ENCODE results near the gene ARL6IP6. TPM values are rescaled to one million over a fixed set of nuclear protein-coding genes. Genes with fewer than 3 reads are reported as not detected.

The ARL6IP6 gene
- polyA plus RNA-seq, 1 of the 3 experiments (the other 2 are of a cell fraction): 25.8 TPM

DNA sequence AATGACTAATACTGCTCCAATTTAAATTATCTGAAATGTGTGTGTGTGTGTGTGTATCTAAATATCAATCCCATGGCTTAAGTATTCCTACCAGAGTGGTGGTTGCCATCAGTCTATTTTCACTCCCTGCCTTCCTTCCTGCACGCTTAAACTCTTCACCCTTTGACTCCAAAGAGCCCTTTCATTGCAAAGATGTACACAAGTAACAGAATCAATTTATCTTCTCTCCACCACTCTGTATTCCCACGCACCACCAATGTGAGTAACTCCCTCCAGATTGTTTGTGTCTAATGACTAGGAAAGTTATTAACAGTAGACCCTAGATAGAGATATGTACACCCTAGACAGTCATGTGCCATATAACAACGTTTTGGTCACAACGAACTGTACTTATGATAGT lies 42.8 kb downstream of the ARL6IP6 start:
- Histone ChIP-seq H3K4me2 (no peak overlapping the region), H3K9ac (no peak overlapping the region), H3K9me2 (no peaks in the 10 kb centered on the region), H3K27ac (ENCODE audit: low read depth in 2 of 2, low read length in 1 of 2) (no peak overlapping the region), H3K9me3 (no peaks in the 10 kb centered on the region), H3K79me2 (ENCODE audit: insufficient read depth) (no peaks in the 10 kb centered on the region), H3K27me3 (ENCODE audit: insufficient read depth) (no peaks in the 10 kb centered on the region), H3F3A (replicated peaks; ENCODE audit: insufficient read depth) (peaks cover 6% of the 10 kb centered on the region), H3K4me3 (ENCODE audit: low read depth in 2 of 2, low read length in 1 of 2) (no peak overlapping the region), H3K4me1 (ENCODE audit: control insufficient read depth in 1 of 2, insufficient read depth in 2 of 2, low read depth in 1 of 2, low read length in 1 of 2) (peaks cover 0 to 2% of the 10 kb centered on the region in 2 experiments; a peak in 1 of 4 replicates), H4K20me1 (ENCODE audit: insufficient read depth) (no peaks in the 10 kb centered on the region), H3K36me3 (replicated peaks in 1 of 2; ENCODE audit: control insufficient read depth in 1 of 2, insufficient read depth in 2 of 2, low read length in 1 of 2) (peaks cover 26 to 43% of the 10 kb centered on the region in 2 experiments), H2AFZ (ENCODE audit: low read depth) (no peak overlapping the region)
- ChIA-PET POLR2A (no interaction called here), CTCF (interaction anchor here (1.0 kb wide), 1 partner anchor 17 kb away, joined by 3 read pairs; no protein-coding TSS in a partner anchor)
- WGBS (ENCODE audit: low lambda C conversion rate): 100% methylated on average over 4 of the region's 4 CpGs
- TF ChIP-seq JUND (IDR thresholded peaks at IDR 0.05) (no peak), TCF12 (IDR thresholded peaks at IDR 0.05) (no peak), GATA2 (CRISPR knock-in tag; IDR thresholded peaks at IDR 0.05) (no peak), NFIC (IDR thresholded peaks at IDR 0.05; ENCODE audit: borderline replicate concordance) (no peak), POLR2AphosphoS5 (IDR thresholded peaks at IDR 0.05; ENCODE audit: low read depth, low read length) (no peak), SMC3 (IDR thresholded peaks at IDR 0.05; ENCODE audit: low read depth, low read length) (no peak), YY1 (IDR thresholded peaks at IDR 0.05; ENCODE audit: low read depth) (no peak), EZH2phosphoT487 (IDR thresholded peaks at IDR 0.05; ENCODE audit: borderline replicate concordance, low read depth) (no peak), RXRA (IDR thresholded peaks at IDR 0.05; ENCODE audit: borderline replicate concordance, low read depth) (no peak)
- TF ChIP-seq, protein P1, sequence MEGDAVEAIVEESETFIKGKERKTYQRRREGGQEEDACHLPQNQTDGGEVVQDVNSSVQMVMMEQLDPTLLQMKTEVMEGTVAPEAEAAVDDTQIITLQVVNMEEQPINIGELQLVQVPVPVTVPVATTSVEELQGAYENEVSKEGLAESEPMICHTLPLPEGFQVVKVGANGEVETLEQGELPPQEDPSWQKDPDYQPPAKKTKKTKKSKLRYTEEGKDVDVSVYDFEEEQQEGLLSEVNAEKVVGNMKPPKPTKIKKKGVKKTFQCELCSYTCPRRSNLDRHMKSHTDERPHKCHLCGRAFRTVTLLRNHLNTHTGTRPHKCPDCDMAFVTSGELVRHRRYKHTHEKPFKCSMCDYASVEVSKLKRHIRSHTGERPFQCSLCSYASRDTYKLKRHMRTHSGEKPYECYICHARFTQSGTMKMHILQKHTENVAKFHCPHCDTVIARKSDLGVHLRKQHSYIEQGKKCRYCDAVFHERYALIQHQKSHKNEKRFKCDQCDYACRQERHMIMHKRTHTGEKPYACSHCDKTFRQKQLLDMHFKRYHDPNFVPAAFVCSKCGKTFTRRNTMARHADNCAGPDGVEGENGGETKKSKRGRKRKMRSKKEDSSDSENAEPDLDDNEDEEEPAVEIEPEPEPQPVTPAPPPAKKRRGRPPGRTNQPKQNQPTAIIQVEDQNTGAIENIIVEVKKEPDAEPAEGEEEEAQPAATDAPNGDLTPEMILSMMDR (IDR thresholded peaks at IDR 0.05): no peak
- TF ChIP-seq, protein P2, sequence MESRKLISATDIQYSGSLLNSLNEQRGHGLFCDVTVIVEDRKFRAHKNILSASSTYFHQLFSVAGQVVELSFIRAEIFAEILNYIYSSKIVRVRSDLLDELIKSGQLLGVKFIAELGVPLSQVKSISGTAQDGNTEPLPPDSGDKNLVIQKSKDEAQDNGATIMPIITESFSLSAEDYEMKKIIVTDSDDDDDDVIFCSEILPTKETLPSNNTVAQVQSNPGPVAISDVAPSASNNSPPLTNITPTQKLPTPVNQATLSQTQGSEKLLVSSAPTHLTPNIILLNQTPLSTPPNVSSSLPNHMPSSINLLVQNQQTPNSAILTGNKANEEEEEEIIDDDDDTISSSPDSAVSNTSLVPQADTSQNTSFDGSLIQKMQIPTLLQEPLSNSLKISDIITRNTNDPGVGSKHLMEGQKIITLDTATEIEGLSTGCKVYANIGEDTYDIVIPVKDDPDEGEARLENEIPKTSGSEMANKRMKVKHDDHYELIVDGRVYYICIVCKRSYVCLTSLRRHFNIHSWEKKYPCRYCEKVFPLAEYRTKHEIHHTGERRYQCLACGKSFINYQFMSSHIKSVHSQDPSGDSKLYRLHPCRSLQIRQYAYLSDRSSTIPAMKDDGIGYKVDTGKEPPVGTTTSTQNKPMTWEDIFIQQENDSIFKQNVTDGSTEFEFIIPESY (IDR thresholded peaks at IDR 0.05; ENCODE audit: borderline replicate concordance, low read depth): no peak
- TF ChIP-seq, protein P3, sequence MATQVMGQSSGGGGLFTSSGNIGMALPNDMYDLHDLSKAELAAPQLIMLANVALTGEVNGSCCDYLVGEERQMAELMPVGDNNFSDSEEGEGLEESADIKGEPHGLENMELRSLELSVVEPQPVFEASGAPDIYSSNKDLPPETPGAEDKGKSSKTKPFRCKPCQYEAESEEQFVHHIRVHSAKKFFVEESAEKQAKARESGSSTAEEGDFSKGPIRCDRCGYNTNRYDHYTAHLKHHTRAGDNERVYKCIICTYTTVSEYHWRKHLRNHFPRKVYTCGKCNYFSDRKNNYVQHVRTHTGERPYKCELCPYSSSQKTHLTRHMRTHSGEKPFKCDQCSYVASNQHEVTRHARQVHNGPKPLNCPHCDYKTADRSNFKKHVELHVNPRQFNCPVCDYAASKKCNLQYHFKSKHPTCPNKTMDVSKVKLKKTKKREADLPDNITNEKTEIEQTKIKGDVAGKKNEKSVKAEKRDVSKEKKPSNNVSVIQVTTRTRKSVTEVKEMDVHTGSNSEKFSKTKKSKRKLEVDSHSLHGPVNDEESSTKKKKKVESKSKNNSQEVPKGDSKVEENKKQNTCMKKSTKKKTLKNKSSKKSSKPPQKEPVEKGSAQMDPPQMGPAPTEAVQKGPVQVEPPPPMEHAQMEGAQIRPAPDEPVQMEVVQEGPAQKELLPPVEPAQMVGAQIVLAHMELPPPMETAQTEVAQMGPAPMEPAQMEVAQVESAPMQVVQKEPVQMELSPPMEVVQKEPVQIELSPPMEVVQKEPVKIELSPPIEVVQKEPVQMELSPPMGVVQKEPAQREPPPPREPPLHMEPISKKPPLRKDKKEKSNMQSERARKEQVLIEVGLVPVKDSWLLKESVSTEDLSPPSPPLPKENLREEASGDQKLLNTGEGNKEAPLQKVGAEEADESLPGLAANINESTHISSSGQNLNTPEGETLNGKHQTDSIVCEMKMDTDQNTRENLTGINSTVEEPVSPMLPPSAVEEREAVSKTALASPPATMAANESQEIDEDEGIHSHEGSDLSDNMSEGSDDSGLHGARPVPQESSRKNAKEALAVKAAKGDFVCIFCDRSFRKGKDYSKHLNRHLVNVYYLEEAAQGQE (IDR thresholded peaks at IDR 0.05; ENCODE audit: low read depth, low read length): no peak
- TF ChIP-seq, protein P4, sequence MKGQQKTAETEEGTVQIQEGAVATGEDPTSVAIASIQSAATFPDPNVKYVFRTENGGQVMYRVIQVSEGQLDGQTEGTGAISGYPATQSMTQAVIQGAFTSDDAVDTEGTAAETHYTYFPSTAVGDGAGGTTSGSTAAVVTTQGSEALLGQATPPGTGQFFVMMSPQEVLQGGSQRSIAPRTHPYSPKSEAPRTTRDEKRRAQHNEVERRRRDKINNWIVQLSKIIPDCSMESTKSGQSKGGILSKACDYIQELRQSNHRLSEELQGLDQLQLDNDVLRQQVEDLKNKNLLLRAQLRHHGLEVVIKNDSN (IDR thresholded peaks at IDR 0.05; ENCODE audit: borderline replicate concordance, low read depth): no peak
- DNase-seq: no peak
